Astrocyte of the spinal cord (primary cell): ENCODE data around the gene MEF2C.

Source experiments
- DNase-seq: peaks from one replicate; pipeline ENCODE4 v3.0.0; 2011; ENCODE audit warnings: low read depth, low spot score
- H3K4me3 ChIP-seq: 2 replicates; pipeline ENCODE4 v1.5.1; 2011; ENCODE audit warnings: low read depth, mild to moderate bottlenecking, low read length, moderate library complexity
- in situ Hi-C: cut with HindIII; loops from 2 replicates; pipeline ENCODE4 v1.10.0; 2017; ENCODE audit warnings: low sequenced_read_pairs
- TF ChIP-seq, protein P1 (sequence below): IDR thresholded peaks from 2 replicates; pipeline ENCODE4 v1.5.1; 2012; ENCODE audit warnings: low read depth, mild to moderate bottlenecking, low read length, inconsistent platforms

Gene MEF2C

DNA sequence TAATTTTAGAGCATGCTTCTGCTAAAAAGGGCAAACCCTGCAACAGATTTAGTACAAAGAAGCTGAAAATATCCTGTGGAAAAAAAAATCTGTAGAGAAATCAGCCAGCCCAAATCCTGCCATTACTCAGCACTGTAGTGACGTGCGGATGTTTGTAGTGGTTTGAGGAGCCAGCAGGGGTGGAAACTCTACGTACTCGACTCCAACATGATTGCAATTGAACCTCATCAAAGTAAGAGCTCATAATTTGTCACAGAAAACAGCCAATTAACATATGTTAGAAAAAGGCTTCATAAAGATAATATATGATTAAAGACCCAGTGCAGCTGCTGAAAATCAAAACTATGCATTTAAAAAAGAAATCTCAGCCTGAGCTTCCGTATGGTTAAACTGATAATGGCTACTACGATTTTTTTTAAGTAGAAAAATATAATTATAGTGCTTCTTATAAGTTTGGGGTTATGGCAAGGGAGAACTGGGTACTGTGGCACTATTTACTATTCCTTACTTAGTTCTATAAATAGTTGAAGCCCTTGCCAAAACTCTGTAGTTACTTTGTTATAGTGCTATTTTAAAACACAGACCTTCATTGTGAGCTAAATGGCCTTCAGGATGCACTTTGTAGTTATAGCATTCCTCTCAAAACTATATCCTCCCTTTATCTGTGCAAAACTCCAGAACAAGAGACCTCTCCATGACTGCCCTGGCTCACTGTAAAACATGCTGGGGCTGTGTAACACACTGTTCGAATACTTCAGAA is 49.4 kb downstream of the MEF2C start:
- TF ChIP-seq, protein P1, sequence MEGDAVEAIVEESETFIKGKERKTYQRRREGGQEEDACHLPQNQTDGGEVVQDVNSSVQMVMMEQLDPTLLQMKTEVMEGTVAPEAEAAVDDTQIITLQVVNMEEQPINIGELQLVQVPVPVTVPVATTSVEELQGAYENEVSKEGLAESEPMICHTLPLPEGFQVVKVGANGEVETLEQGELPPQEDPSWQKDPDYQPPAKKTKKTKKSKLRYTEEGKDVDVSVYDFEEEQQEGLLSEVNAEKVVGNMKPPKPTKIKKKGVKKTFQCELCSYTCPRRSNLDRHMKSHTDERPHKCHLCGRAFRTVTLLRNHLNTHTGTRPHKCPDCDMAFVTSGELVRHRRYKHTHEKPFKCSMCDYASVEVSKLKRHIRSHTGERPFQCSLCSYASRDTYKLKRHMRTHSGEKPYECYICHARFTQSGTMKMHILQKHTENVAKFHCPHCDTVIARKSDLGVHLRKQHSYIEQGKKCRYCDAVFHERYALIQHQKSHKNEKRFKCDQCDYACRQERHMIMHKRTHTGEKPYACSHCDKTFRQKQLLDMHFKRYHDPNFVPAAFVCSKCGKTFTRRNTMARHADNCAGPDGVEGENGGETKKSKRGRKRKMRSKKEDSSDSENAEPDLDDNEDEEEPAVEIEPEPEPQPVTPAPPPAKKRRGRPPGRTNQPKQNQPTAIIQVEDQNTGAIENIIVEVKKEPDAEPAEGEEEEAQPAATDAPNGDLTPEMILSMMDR, result peak; percentile 6
- DNase-seq, result peak; percentile 76
- in situ Hi-C loops, result no loop called here
- H3K4me3 ChIP-seq, result no peak overlapping the region

DNA sequence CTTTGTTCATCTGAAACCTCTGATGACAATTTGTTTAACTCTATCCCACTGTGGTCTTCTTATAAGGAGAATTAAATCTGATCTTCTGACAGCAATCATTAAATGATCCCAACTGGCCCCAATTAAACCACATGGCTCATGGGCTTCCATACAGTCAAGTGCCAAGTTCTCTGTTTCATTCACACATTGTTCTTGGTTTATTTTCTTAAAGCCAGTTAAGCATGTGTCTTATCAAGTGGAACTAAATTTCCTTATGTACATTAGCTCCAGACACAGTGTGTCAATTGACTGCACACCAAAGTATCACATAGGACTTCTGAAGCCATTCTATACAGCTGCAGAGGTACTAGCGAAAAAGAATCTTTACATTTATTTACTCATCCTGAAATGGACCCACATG is 51.2 kb downstream of the MEF2C start:
- in situ Hi-C loops, result no loop called here
- TF ChIP-seq, protein P1, result no peak
- no peak overlapping the region for H3K4me3 ChIP-seq
- DNase-seq, result no peak

GRCh38 chr5:88830567-88830966 is 52.4 kb downstream of the MEF2C start:
- no peak overlapping the region for H3K4me3 ChIP-seq
- peak; percentile 23 for DNase-seq

DNA sequence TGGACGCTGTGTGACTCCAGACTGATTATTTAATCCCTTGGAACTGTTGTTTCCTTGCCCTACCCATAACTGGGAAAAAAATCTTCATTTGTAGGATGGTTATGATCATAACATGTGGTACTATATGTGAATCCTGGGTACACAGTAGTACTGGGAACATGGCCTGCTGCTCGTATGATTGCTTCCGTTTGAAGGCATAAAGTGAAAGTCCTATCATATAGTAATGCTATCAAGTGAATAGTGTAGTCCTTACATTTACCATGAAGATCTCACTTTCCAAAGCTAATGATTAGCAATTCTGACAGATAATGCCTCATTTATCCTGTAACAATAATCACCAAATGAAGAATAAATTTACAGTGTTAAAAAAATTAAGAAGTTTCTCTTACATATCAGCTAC is 53.2 kb downstream of the MEF2C start:
- DNase-seq, result no peak
- no peak overlapping the region for H3K4me3 ChIP-seq
- in situ Hi-C loops, result no loop called here
- TF ChIP-seq, protein P1, result no peak

More at GRCh38 chr5:88830567-88830966, 52.4 kb downstream of the MEF2C start:
- TF ChIP-seq, protein P1, result no peak
- in situ Hi-C loops, result no loop called here

DNA sequence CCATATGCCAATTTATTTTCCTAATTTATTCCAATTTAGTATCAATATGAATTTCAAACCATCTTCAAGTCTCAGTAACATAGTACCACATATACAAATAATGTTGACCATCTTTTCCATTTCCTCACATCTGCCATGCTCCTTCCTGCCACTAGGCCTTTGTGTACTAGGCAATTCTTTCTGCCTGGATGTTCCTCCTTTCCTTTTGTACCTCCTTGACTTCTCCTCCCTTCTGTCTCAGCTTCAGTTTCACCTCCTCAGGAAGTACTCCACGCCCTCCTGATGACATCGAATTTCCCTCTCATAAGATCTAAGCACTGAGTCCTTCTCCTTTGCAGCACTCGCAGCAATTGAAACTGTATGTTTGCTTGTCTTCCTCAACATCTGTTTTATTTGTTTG is 53.9 kb downstream of the MEF2C start:
- DNase-seq, result no peak
- in situ Hi-C loops, result no loop called here
- H3K4me3 ChIP-seq, result no peak overlapping the region
- TF ChIP-seq, protein P1, result peak; percentile 19

DNA sequence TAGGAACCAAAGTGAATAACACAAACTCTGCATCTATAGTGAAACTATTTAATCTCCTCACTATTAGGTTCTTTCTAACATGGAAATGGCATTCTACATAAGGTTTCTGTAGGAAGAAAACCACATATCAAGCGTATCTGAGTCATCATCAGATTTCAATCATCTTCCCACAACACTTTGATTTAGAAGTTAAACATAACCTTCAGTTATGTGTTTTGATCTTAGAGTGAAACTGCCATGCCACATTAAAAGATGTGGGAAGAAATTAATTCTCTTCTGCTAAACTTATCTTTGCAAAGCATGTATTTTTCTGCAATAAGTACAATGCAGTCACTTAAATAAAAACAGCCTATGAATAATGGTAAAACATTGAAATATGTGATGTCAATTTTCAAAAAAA is 55.0 kb downstream of the MEF2C start:
- no peak overlapping the region for H3K4me3 ChIP-seq
- in situ Hi-C loops, result no loop called here
- TF ChIP-seq, protein P1, result no peak
- DNase-seq, result peak; percentile 36
